HepG2 (cell line): ENCODE measurements around the gene SLIT3. TPM values are rescaled to one million over a fixed set of nuclear protein-coding genes. Genes with fewer than 3 reads are reported as not detected.

Experiments
- ATAC-seq: fragments of 200-7000 bp; cut with Tn5 transposase; 3 replicates; pipeline ENCODE4 v1.9.1; 2020; ENCODE audit warnings: mild to moderate bottlenecking, moderate library complexity
- BruUV-seq: library from RNA; stranded (reverse); fragments of 400-500 nt; replicated peaks from 2 replicates; lab custom pipeline; 2021; lab: Mats Ljungman, UMichigan
- CTCF ChIA-PET: fragments of 300-600 bp; formaldehyde crosslinking; extraction: SDS; loops from one replicate; lab custom pipeline; 2021; ENCODE audit warnings: low total read pairs, inconsistent platforms, low intra/inter-chr PET ratio; lab: Yijun Ruan, JAX
- POLR2A ChIA-PET: fragments of 350-600 bp; sonication (Branson Sonifier 250); formaldehyde crosslinking; loops from one replicate; lab custom pipeline; 2020; ENCODE audit warnings: antibody characterized with exemption, inconsistent platforms; lab: Yijun Ruan, JAX
- DNase-seq: peaks from one replicate; pipeline ENCODE4 v3.0.0-alpha.2; 2015; ENCODE audit warnings: low spot score
- FAIRE-seq: peaks from 3 replicates; lab custom pipeline; 2011; peaks lifted over from hg19 to GRCh38; lab: Jason Lieb, UNC
- H2AFZ ChIP-seq: one replicate; pipeline ENCODE4 v1.6.1; 2011; ENCODE audit warnings: low read length, inconsistent platforms
- H3K27ac ChIP-seq: fragments of 300-600 bp; 3 replicates; pipeline ENCODE4 v1.8.0; 2011; ENCODE audit warnings: mixed run types, mild to moderate bottlenecking, mixed read lengths, low read length, inconsistent platforms; ENCODE audit not compliant: insufficient read depth; ENCODE audit errors: extremely low read length
- H3K27me3 ChIP-seq, 2 experiments: fragments of 200-600 bp in 1 of 2; 2 replicates in 1 of 2; 3 replicates in 1 of 2; pipeline versions ENCODE4 v1.6.0 to v1.8.0; 2011; ENCODE audit warnings: low read length in 2 of 2, mild to moderate bottlenecking in 2 of 2, moderate library complexity in 2 of 2, inconsistent platforms in 1 of 2; ENCODE audit not compliant: insufficient read depth in 2 of 2, control insufficient read depth in 1 of 2
- H3K36me3 ChIP-seq, 2 experiments: fragments of 200-600 bp in 1 of 2; replicated peaks in 1 of 2; 2 replicates in 1 of 2; 3 replicates in 1 of 2; pipeline versions ENCODE4 v1.5.1 to v1.8.0; 2011; ENCODE audit warnings: low read length in 2 of 2, inconsistent platforms in 1 of 2; ENCODE audit not compliant: insufficient read depth in 2 of 2, control insufficient read depth in 1 of 2
- H3K4me1 ChIP-seq: 2 replicates; pipeline ENCODE4 v1.5.1; 2012; ENCODE audit warnings: low read length, inconsistent platforms; ENCODE audit not compliant: insufficient read depth
- H3K4me2 ChIP-seq: 2 replicates; pipeline ENCODE4 v1.6.0; 2011; ENCODE audit warnings: low read depth, low read length, inconsistent platforms
- H3K4me3 ChIP-seq, 3 experiments: fragments of 200-600 bp in 1 of 3; sonication (generic), shearing (Covaris generic) in 1 of 3; replicated peaks in 1 of 3; 2 replicates each; pipeline ENCODE4 v1.5.1; 2011 to 2016; ENCODE audit warnings: low read length in 3 of 3, inconsistent platforms in 2 of 3, low read depth in 2 of 3, mild to moderate bottlenecking in 2 of 3, control low read depth in 1 of 3, mixed read lengths in 1 of 3; ENCODE audit not compliant: insufficient read depth in 1 of 3
- H3K79me2 ChIP-seq: one replicate; pipeline ENCODE4 v1.6.1; 2011; ENCODE audit warnings: low read length, inconsistent platforms; ENCODE audit not compliant: insufficient read depth
- H3K9ac ChIP-seq: 2 replicates; pipeline ENCODE4 v1.6.0; 2011; ENCODE audit warnings: mild to moderate bottlenecking, low read depth, low read length, inconsistent platforms; ENCODE audit not compliant: insufficient read depth
- H3K9me3 ChIP-seq: 2 replicates; pipeline ENCODE4 v1.5.1; 2012; ENCODE audit warnings: mild to moderate bottlenecking, low read length
- H4K20me1 ChIP-seq: 2 replicates; pipeline ENCODE4 v1.6.0; 2011; ENCODE audit warnings: inconsistent platforms, mild to moderate bottlenecking, low read length, moderate library complexity; ENCODE audit not compliant: insufficient read depth
- ATF3 ChIP-seq: sonication (generic); formaldehyde crosslinking; IDR thresholded peaks from 2 replicates; pipeline ENCODE4 v1.4.0; 2020; ENCODE audit warnings: missing genetic modification reagents
- CBFB ChIP-seq: sonication (generic); formaldehyde crosslinking; IDR thresholded peaks from 2 replicates; pipeline ENCODE4 v1.4.0; 2020; ENCODE audit warnings: missing genetic modification reagents
- HMGA1 ChIP-seq: sonication (generic); formaldehyde crosslinking; conservative IDR thresholded peaks from 2 replicates; pipeline ENCODE4 v1.4.0; 2020; ENCODE audit warnings: missing genetic modification reagents
- MNT ChIP-seq: fragments of 450-650 bp; IDR thresholded peaks from 2 replicates; pipeline ENCODE4 v1.6.1; 2016
- MXI1 ChIP-seq: IDR thresholded peaks from 3 replicates; pipeline ENCODE4 v1.6.1; 2012; ENCODE audit warnings: low read depth, low read length, inconsistent platforms, borderline replicate concordance
- RNF2 ChIP-seq: fragments of 450-650 bp; conservative IDR thresholded peaks from 2 replicates; pipeline ENCODE4 v1.6.1; 2016; ENCODE audit warnings: low read depth
- SRSF9 ChIP-seq: fragments of 200-400 bp; formaldehyde crosslinking; IDR thresholded peaks from 2 replicates; pipeline ENCODE4 v1.6.1; 2018; ENCODE audit warnings: borderline replicate concordance, mild to moderate bottlenecking, low read depth, low read length; ENCODE audit not compliant: insufficient read depth, poor library complexity, severe bottlenecking
- TARDBP ChIP-seq: sonication (generic); formaldehyde crosslinking; IDR thresholded peaks from 2 replicates; pipeline ENCODE4 v1.8.0; 2022; ENCODE audit warnings: mild to moderate bottlenecking, missing genetic modification reagents
- TFDP1 ChIP-seq: IDR thresholded peaks from 2 replicates; pipeline ENCODE4 v1.6.1; 2016; ENCODE audit warnings: missing compliant biosample characterization, missing genetic modification reagents, borderline replicate concordance
- ZFP36 ChIP-seq: fragments of 150-350 bp; IDR thresholded peaks from 2 replicates; pipeline ENCODE4 v1.6.1; 2018; ENCODE audit warnings: borderline replicate concordance, low read length, low read depth; ENCODE audit not compliant: partially characterized antibody
- ZNF143 ChIP-seq: sonication (generic); formaldehyde crosslinking; IDR thresholded peaks from 2 replicates; pipeline ENCODE4 v1.4.0; 2020; ENCODE audit warnings: missing genetic modification reagents
- ZNF296 ChIP-seq: sonication (generic); formaldehyde crosslinking; conservative IDR thresholded peaks from 2 replicates; pipeline ENCODE4 v1.5.0; 2020; ENCODE audit warnings: mild to moderate bottlenecking, missing genetic modification reagents
- ZNF546 ChIP-seq: sonication (generic); formaldehyde crosslinking; conservative IDR thresholded peaks from 2 replicates; pipeline ENCODE4 v1.8.1; 2023; ENCODE audit warnings: mild to moderate bottlenecking, missing genetic modification reagents
- ZNF678 ChIP-seq: sonication (generic); formaldehyde crosslinking; IDR thresholded peaks from 2 replicates; pipeline ENCODE4 v1.4.0; 2020; ENCODE audit warnings: mild to moderate bottlenecking, missing genetic modification reagents
- ZNF776 ChIP-seq: sonication (generic); formaldehyde crosslinking; IDR thresholded peaks from 2 replicates; pipeline ENCODE4 v1.4.0; 2020; ENCODE audit warnings: mild to moderate bottlenecking, missing genetic modification reagents
- ZNF792 ChIP-seq: IDR thresholded peaks from 2 replicates; pipeline ENCODE4 v1.6.1; 2016
- ZNF878 ChIP-seq: sonication (generic); formaldehyde crosslinking; IDR thresholded peaks from 2 replicates; pipeline ENCODE4 v1.8.1; 2023; ENCODE audit warnings: mild to moderate bottlenecking, missing genetic modification reagents, moderate library complexity
- WGBS: methylation state at CpG from one replicate; pipeline ENCODE4 v1.1.6; 2017; ENCODE audit warnings: low lambda C conversion rate; 5-methylcytosine and 5-hydroxymethylcytosine counted together
- in situ Hi-C: cut with HindIII; loops from 2 replicates; pipeline ENCODE4 v1.10.0; 2017; ENCODE audit warnings: low pct_unique_long_range_greater_than_20kb; ENCODE audit not compliant: extremely low pct_ligation_motif_present
- intact Hi-C: fragments of 100-400 bp; cut with micrococcal nuclease; formaldehyde crosslinking; loops from one replicate; pipeline ENCODE4 v1.10.0; 2022; ENCODE audit not compliant: unreplicated experiment
- polyA plus RNA-seq, 8 experiments: library from polyadenylated mRNA; depleted of rRNA in 3 of 8; stranded (reverse) in 7 of 8; unstranded in 1 of 8; fragments of >200 nt; fragmentation: Illumina TruSeq in 4 of 8; extraction: Trizol in 4 of 8; gene quantifications; 2 replicates each; pipeline versions ENCODE4 v1.2.1 to v1.2.3, GENCODE V29; 2011 to 2016; ENCODE audit warnings: low read depth in 4 of 8, missing spikeins in 1 of 8, mixed read lengths in 1 of 8; ENCODE audit not compliant: insufficient read depth in 1 of 8
- total RNA-seq, 5 experiments: library from RNA; depleted of rRNA; stranded (reverse); fragments of >200 nt; fragmentation: Illumina TruSeq; extraction: Trizol; gene quantifications; 2 replicates each; pipeline ENCODE4 v1.2.3, GENCODE V29; 2016; ENCODE audit warnings: low read depth in 1 of 5

The SLIT3 gene
- total and polyA plus RNA-seq, 2 of the 13 experiments (the other 11 are each of a cell fraction or from before 2014, with no cell fraction given), result not detected

- FAIRE-seq, result no peak
- intact Hi-C loops, result no loop called here
These were observed 58.6 kb downstream of the SLIT3 start for GRCh38 chr5:169242175-169242848.

More at GRCh38 chr5:169242175-169242848, 58.6 kb downstream of the SLIT3 start:
- BruUV-seq, result no TSS peak
- no peaks in the 10 kb centered on the region for H3K9me3 ChIP-seq
- no peaks in the 10 kb centered on the region for H3K79me2 ChIP-seq
- WGBS, result 1% methylated on average over 4 of the region's 4 CpGs
- no peak overlapping the region for H3K27ac ChIP-seq
- ChIA-PET POLR2A (no interaction called here), CTCF (no interaction called here)
- no peak for ATAC-seq
- no peaks in the 10 kb centered on the region for H3K36me3 ChIP-seq
- no peak overlapping the region for H3K4me3 ChIP-seq
- DNase-seq, result no peak
- H4K20me1 ChIP-seq, result no peaks in the 10 kb centered on the region; the same call in 1 of the 2 replicates
- H3K4me1 ChIP-seq, result no peaks in the 10 kb centered on the region
- no peak for TF ChIP-seq ZNF878 (CRISPR knock-in tag)
- TF ChIP-seq ZNF678 (CRISPR knock-in tag), result no peak
- no peak for TF ChIP-seq ZFP36
- TF ChIP-seq TFDP1 (CRISPR knock-in tag), result no peak
- TF ChIP-seq ZNF792 (CRISPR knock-in tag), result no peak
- no peak for TF ChIP-seq ZNF546 (CRISPR knock-in tag)
- no peak for TF ChIP-seq TARDBP
- no peak for TF ChIP-seq CBFB (CRISPR knock-in tag)
- no peak for TF ChIP-seq ZNF776 (CRISPR knock-in tag)
- no peak for TF ChIP-seq ZNF143
- no peak for TF ChIP-seq ZNF296 (CRISPR knock-in tag)
- TF ChIP-seq MXI1, result no peak
- no peak for TF ChIP-seq MNT
- no peak for TF ChIP-seq HMGA1
- TF ChIP-seq SRSF9, result no peak
- no peak for TF ChIP-seq RNF2
- no peak for TF ChIP-seq ATF3 (CRISPR knock-in tag)
- H3K4me2 ChIP-seq, result no peak overlapping the region
- in situ Hi-C loops, result no loop called here
- no peaks in the 10 kb centered on the region for H3K27me3 ChIP-seq
- no peak overlapping the region for H2AFZ ChIP-seq
- H3K9ac ChIP-seq, result no peak overlapping the region
